WTC11 (cell line): ENCODE results near the gene MYLK4. TPM values are rescaled to one million over a fixed set of nuclear protein-coding genes. Genes with fewer than 3 reads are reported as not detected.

Source experiments
- ATAC-seq: fragments of 200-7000 bp; cut with Tn5 transposase; 2 replicates; pipeline ENCODE4 v1.10.0; 2021; ENCODE audit warnings: mild to moderate bottlenecking, moderate library complexity
- CTCF ChIA-PET: fragments of 300-600 bp; sonication (Branson Sonifier 250); formaldehyde crosslinking; loops from one replicate; lab custom pipeline; 2021; ENCODE audit warnings: antibody characterized with exemption; lab: Charles Lee
- POLR2A ChIA-PET: fragments of 350-600 bp; sonication (Branson Sonifier 250); formaldehyde crosslinking; loops from one replicate; lab custom pipeline; 2021; ENCODE audit warnings: antibody characterized with exemption; lab: Charles Lee
- DNase-seq: peaks from one replicate; pipeline ENCODE4 v3.0.0; 2021; ENCODE audit warnings: low spot score
- H3K27ac Mint-ChIP-seq: 2 replicates; pipeline ENCODE4 v1.8.0; 2021; ENCODE audit warnings: mixed read lengths
- H3K27me3 Mint-ChIP-seq: 2 replicates; pipeline ENCODE4 v1.8.0; 2021; ENCODE audit warnings: low read depth, mild to moderate bottlenecking, moderate library complexity, mixed read lengths
- H3K36me3 Mint-ChIP-seq: 2 replicates; pipeline ENCODE4 v1.8.0; 2021; ENCODE audit warnings: mixed read lengths
- H3K4me1 Mint-ChIP-seq: 2 replicates; pipeline ENCODE4 v1.8.0; 2022; ENCODE audit warnings: mixed read lengths
- H3K4me3 Mint-ChIP-seq: 2 replicates; pipeline ENCODE4 v1.8.0; 2021; ENCODE audit warnings: mild to moderate bottlenecking, moderate library complexity, mixed read lengths
- H3K9me3 Mint-ChIP-seq: 2 replicates; pipeline ENCODE4 v1.8.0; 2021; ENCODE audit warnings: mixed read lengths
- CREB1 ChIP-seq: sonication (generic); formaldehyde crosslinking; IDR thresholded peaks from 2 replicates; pipeline ENCODE4 v1.8.0; 2023; ENCODE audit warnings: mild to moderate bottlenecking, missing genetic modification reagents
- E2F4 ChIP-seq: sonication (generic); formaldehyde crosslinking; IDR thresholded peaks from 2 replicates; pipeline ENCODE4 v1.8.1; 2022; ENCODE audit warnings: low read depth, mild to moderate bottlenecking, moderate library complexity, missing genetic modification reagents, borderline replicate concordance
- ESRRA ChIP-seq: sonication (generic); formaldehyde crosslinking; IDR thresholded peaks from 2 replicates; pipeline ENCODE4 v1.8.1; 2022; ENCODE audit warnings: mild to moderate bottlenecking, missing genetic modification reagents, borderline replicate concordance
- ETV6 ChIP-seq: sonication (generic); formaldehyde crosslinking; IDR thresholded peaks from 2 replicates; pipeline ENCODE4 v1.8.1; 2022; ENCODE audit warnings: mild to moderate bottlenecking, missing genetic modification reagents
- FOXK1 ChIP-seq: sonication (generic); formaldehyde crosslinking; IDR thresholded peaks from 2 replicates; pipeline ENCODE4 v1.8.0; 2022; ENCODE audit warnings: mild to moderate bottlenecking, moderate library complexity, missing genetic modification reagents
- NR3C1 ChIP-seq: sonication (generic); formaldehyde crosslinking; conservative IDR thresholded peaks from 2 replicates; pipeline ENCODE4 v1.8.1; 2023; ENCODE audit warnings: low read depth, mild to moderate bottlenecking, missing genetic modification reagents
- PREB ChIP-seq: sonication (generic); formaldehyde crosslinking; IDR thresholded peaks from 2 replicates; pipeline ENCODE4 v1.8.1; 2022; ENCODE audit warnings: mild to moderate bottlenecking, missing genetic modification reagents, moderate library complexity, borderline replicate concordance
- TEAD1 ChIP-seq: sonication (generic); formaldehyde crosslinking; IDR thresholded peaks from 2 replicates; pipeline ENCODE4 v1.8.0; 2022; ENCODE audit warnings: mild to moderate bottlenecking, missing genetic modification reagents
- ZNF138 ChIP-seq: sonication (generic); formaldehyde crosslinking; conservative IDR thresholded peaks from 2 replicates; pipeline ENCODE4 v1.8.1; 2022; ENCODE audit warnings: mild to moderate bottlenecking, moderate library complexity, missing genetic modification reagents
- ZNF425 ChIP-seq: fragments of 250-450 bp; sonication (Bioruptor Pico); conservative IDR thresholded peaks from 2 replicates; pipeline ENCODE4 v1.9.0; 2021; ENCODE audit warnings: mild to moderate bottlenecking
- ZNF671 ChIP-seq: fragments of 250-450 bp; sonication (Bioruptor Pico); IDR thresholded peaks from 2 replicates; pipeline ENCODE4 v1.8.0; 2021; ENCODE audit warnings: mild to moderate bottlenecking
- total RNA-seq: library from RNA; stranded (reverse); gene quantifications from 3 replicates; pipeline ENCODE4 v1.2.3, GENCODE V29; 2021
- TF ChIP-seq, protein P1 (sequence below): sonication (generic); formaldehyde crosslinking; IDR thresholded peaks from 2 replicates; pipeline ENCODE4 v1.8.1; 2022; ENCODE audit warnings: mild to moderate bottlenecking, moderate library complexity, missing genetic modification reagents
- TF ChIP-seq, protein P2 (sequence below): sonication (generic); formaldehyde crosslinking; conservative IDR thresholded peaks from 2 replicates; pipeline ENCODE4 v1.8.1; 2023; ENCODE audit warnings: mild to moderate bottlenecking, low read depth, missing genetic modification reagents, moderate library complexity
- TF ChIP-seq, protein P3 (sequence below): sonication (generic); formaldehyde crosslinking; IDR thresholded peaks from 2 replicates; pipeline ENCODE4 v1.8.0; 2022; ENCODE audit warnings: mild to moderate bottlenecking, missing genetic modification reagents
- TF ChIP-seq, protein P4 (sequence below): sonication (generic); formaldehyde crosslinking; IDR thresholded peaks from 2 replicates; pipeline ENCODE4 v1.8.0; 2022; ENCODE audit warnings: mild to moderate bottlenecking, missing genetic modification reagents

Gene MYLK4
- total RNA-seq, 1 experiment from 2014 or later = 0.13 TPM

DNA sequence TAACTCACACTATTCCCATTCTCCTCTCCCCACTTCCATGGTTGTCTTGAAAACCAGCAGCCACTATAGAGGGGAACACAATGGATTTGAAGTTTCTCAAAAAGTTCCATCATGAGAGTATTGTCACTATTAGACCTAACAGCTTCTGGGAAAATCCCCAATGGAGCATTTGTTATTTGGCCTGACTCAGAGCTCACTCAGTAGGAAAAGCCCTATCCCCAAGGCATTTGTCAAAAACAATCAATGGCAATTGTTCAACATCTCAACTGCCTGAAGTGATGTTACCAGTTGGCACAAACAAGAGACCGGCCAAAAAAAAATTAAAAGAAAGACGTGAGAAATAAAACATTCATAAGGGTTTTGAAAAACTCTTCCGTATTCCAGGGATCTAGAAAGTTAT, 98.8 kb downstream of the MYLK4 start:
- ATAC-seq (no peak), DNase-seq (no peak)
- H3K4me3 Mint-ChIP-seq = no peak overlapping the region
- ChIA-PET CTCF (interaction anchor here (1.8 kb wide), 1 partner anchor 17 kb away, joined by 5 read pairs; no protein-coding TSS in a partner anchor), POLR2A (no interaction called here)
- H3K9me3 Mint-ChIP-seq = peaks cover 21% of the 10 kb centered on the region
- H3K4me1 Mint-ChIP-seq = peaks cover 26% of the 10 kb centered on the region
- H3K36me3 Mint-ChIP-seq = peaks cover 21% of the 10 kb centered on the region
- H3K27me3 Mint-ChIP-seq = peaks cover 4% of the 10 kb centered on the region
- TF ChIP-seq ZNF425 (CRISPR knock-in tag) = no peak
- no peak for TF ChIP-seq TEAD1 (CRISPR knock-in tag)
- TF ChIP-seq FOXK1 (CRISPR knock-in tag) = no peak
- no peak for TF ChIP-seq E2F4 (CRISPR knock-in tag)
- TF ChIP-seq, protein P1, sequence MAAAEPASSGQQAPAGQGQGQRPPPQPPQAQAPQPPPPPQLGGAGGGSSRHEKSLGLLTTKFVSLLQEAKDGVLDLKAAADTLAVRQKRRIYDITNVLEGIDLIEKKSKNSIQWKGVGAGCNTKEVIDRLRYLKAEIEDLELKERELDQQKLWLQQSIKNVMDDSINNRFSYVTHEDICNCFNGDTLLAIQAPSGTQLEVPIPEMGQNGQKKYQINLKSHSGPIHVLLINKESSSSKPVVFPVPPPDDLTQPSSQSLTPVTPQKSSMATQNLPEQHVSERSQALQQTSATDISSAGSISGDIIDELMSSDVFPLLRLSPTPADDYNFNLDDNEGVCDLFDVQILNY = no peak
- TF ChIP-seq ETV6 (CRISPR knock-in tag) = no peak
- no peak for TF ChIP-seq CREB1 (CRISPR knock-in tag)
- TF ChIP-seq, protein P2, sequence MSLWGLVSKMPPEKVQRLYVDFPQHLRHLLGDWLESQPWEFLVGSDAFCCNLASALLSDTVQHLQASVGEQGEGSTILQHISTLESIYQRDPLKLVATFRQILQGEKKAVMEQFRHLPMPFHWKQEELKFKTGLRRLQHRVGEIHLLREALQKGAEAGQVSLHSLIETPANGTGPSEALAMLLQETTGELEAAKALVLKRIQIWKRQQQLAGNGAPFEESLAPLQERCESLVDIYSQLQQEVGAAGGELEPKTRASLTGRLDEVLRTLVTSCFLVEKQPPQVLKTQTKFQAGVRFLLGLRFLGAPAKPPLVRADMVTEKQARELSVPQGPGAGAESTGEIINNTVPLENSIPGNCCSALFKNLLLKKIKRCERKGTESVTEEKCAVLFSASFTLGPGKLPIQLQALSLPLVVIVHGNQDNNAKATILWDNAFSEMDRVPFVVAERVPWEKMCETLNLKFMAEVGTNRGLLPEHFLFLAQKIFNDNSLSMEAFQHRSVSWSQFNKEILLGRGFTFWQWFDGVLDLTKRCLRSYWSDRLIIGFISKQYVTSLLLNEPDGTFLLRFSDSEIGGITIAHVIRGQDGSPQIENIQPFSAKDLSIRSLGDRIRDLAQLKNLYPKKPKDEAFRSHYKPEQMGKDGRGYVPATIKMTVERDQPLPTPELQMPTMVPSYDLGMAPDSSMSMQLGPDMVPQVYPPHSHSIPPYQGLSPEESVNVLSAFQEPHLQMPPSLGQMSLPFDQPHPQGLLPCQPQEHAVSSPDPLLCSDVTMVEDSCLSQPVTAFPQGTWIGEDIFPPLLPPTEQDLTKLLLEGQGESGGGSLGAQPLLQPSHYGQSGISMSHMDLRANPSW (CRISPR knock-in tag) = no peak
- no peak for TF ChIP-seq ZNF138 (CRISPR knock-in tag)
- no peak for TF ChIP-seq ZNF671 (CRISPR knock-in tag)
- TF ChIP-seq NR3C1 (CRISPR knock-in tag) = no peak
- no peak for TF ChIP-seq ESRRA (CRISPR knock-in tag)
- TF ChIP-seq, protein P3, sequence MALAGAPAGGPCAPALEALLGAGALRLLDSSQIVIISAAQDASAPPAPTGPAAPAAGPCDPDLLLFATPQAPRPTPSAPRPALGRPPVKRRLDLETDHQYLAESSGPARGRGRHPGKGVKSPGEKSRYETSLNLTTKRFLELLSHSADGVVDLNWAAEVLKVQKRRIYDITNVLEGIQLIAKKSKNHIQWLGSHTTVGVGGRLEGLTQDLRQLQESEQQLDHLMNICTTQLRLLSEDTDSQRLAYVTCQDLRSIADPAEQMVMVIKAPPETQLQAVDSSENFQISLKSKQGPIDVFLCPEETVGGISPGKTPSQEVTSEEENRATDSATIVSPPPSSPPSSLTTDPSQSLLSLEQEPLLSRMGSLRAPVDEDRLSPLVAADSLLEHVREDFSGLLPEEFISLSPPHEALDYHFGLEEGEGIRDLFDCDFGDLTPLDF (CRISPR knock-in tag) = no peak
- TF ChIP-seq, protein P4, sequence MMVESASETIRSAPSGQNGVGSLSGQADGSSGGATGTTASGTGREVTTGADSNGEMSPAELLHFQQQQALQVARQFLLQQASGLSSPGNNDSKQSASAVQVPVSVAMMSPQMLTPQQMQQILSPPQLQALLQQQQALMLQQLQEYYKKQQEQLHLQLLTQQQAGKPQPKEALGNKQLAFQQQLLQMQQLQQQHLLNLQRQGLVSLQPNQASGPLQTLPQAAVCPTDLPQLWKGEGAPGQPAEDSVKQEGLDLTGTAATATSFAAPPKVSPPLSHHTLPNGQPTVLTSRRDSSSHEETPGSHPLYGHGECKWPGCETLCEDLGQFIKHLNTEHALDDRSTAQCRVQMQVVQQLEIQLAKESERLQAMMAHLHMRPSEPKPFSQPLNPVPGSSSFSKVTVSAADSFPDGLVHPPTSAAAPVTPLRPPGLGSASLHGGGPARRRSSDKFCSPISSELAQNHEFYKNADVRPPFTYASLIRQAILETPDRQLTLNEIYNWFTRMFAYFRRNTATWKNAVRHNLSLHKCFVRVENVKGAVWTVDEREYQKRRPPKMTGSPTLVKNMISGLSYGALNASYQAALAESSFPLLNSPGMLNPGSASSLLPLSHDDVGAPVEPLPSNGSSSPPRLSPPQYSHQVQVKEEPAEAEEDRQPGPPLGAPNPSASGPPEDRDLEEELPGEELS (CRISPR knock-in tag) = no peak
- H3K27ac Mint-ChIP-seq = no peak overlapping the region

- H3K4me3 Mint-ChIP-seq = no peak overlapping the region
- H3K36me3 Mint-ChIP-seq = peaks cover 21% of the 10 kb centered on the region
- TF ChIP-seq, protein P4 (CRISPR knock-in tag) = no peak
- TF ChIP-seq PREB (CRISPR knock-in tag) = no peak
- H3K4me1 Mint-ChIP-seq = peaks cover 22% of the 10 kb centered on the region
- CTCF ChIA-PET = interaction anchor here (1.8 kb wide), 1 partner anchor 17 kb away, joined by 5 read pairs; no protein-coding TSS in a partner anchor
- no peak for ATAC-seq
- POLR2A ChIA-PET = no interaction called here
- DNase-seq = no peak
- no peak overlapping the region for H3K27ac Mint-ChIP-seq
- H3K27me3 Mint-ChIP-seq = peaks cover 4% of the 10 kb centered on the region
- H3K9me3 Mint-ChIP-seq = peaks cover 21% of the 10 kb centered on the region
Measured at GRCh38 chr6:2651536-2651935, 99.2 kb downstream of the MYLK4 start.
